GM23338 (cell line): ENCODE measurements around the gene CDK14. TPM values are rescaled to one million over a fixed set of nuclear protein-coding genes. Genes with fewer than 3 reads are reported as not detected.

Experiments used
- ATAC-seq: fragments of 200-7000 bp; cut with Tn5 transposase; 3 replicates; pipeline ENCODE4 v1.9.1; 2020
- DNase-seq: peaks from one replicate; pipeline ENCODE4 v3.0.0-alpha.2; 2015; ENCODE audit warnings: low spot score
- H2AFZ ChIP-seq: fragments of 200-600 bp; sonication (generic); 2 replicates; pipeline ENCODE4 v1.8.0; 2016; ENCODE audit warnings: antibody characterized with exemption, mild to moderate bottlenecking, moderate library complexity
- H3F3A ChIP-seq: fragments of 200-600 bp; sonication (generic); replicated peaks from 2 replicates; pipeline ENCODE4 v1.8.0; 2017; ENCODE audit warnings: antibody characterized with exemption, mixed run types, low read depth
- H3K27ac ChIP-seq: fragments of 200-600 bp; sonication (generic); 2 replicates; pipeline ENCODE4 v1.6.1; 2016; ENCODE audit warnings: low read depth
- H3K27me3 ChIP-seq: fragments of 200-600 bp; sonication (generic); 2 replicates; pipeline ENCODE4 v1.8.0; 2016; ENCODE audit warnings: mild to moderate bottlenecking, mixed run types, moderate library complexity; ENCODE audit not compliant: insufficient read depth
- H3K36me3 ChIP-seq: fragments of 200-600 bp; sonication (generic); 2 replicates; pipeline ENCODE4 v1.8.0; 2016; ENCODE audit warnings: mild to moderate bottlenecking; ENCODE audit not compliant: insufficient read depth
- H3K4me1 ChIP-seq: fragments of 200-600 bp; sonication (generic); 2 replicates; pipeline ENCODE4 v1.8.0; 2016; ENCODE audit warnings: mild to moderate bottlenecking, moderate library complexity; ENCODE audit not compliant: insufficient read depth
- H3K4me2 ChIP-seq: fragments of 200-600 bp; sonication (generic); 2 replicates; pipeline ENCODE4 v1.7.1; 2017; ENCODE audit warnings: mixed run types
- H3K4me3 ChIP-seq: fragments of 200-600 bp; sonication (generic); 2 replicates; pipeline ENCODE4 v1.6.1; 2016; ENCODE audit warnings: mixed run types
- H3K79me2 ChIP-seq: fragments of 200-600 bp; sonication (generic); replicated peaks from 2 replicates; pipeline ENCODE4 v1.8.0; 2017; ENCODE audit warnings: mild to moderate bottlenecking; ENCODE audit not compliant: insufficient read depth
- H3K9me2 ChIP-seq: fragments of 200-600 bp; sonication (generic); 2 replicates; pipeline ENCODE4 v1.8.0; 2017; ENCODE audit not compliant: insufficient read depth
- H4K20me1 ChIP-seq: fragments of 200-600 bp; sonication (generic); replicated peaks from 2 replicates; pipeline ENCODE4 v1.8.0; 2017; ENCODE audit warnings: mild to moderate bottlenecking; ENCODE audit not compliant: insufficient read depth
- H3K27ac Mint-ChIP-seq: 2 replicates; pipeline ENCODE4 v1.8.0; 2020; ENCODE audit warnings: inconsistent platforms, mild to moderate bottlenecking, moderate library complexity, mixed read lengths
- H3K27me3 Mint-ChIP-seq: 3 replicates; pipeline ENCODE4 v1.8.0; 2022; ENCODE audit warnings: low read depth, mild to moderate bottlenecking, moderate library complexity, mixed read lengths, inconsistent platforms; ENCODE audit not compliant: insufficient read depth, poor library complexity
- H3K36me3 Mint-ChIP-seq: 3 replicates; pipeline ENCODE4 v1.8.0; 2021; ENCODE audit warnings: low read depth, mild to moderate bottlenecking, inconsistent platforms, moderate library complexity, mixed read lengths
- H3K4me1 Mint-ChIP-seq: 3 replicates; pipeline ENCODE4 v1.8.0; 2020; ENCODE audit warnings: mild to moderate bottlenecking, inconsistent platforms, mixed read lengths
- H3K4me3 Mint-ChIP-seq: 3 replicates; pipeline ENCODE4 v1.8.0; 2021; ENCODE audit warnings: moderate library complexity, mild to moderate bottlenecking, inconsistent platforms, mixed read lengths
- H3K9me3 Mint-ChIP-seq: 3 replicates; pipeline ENCODE4 v1.8.0; 2020; ENCODE audit warnings: moderate library complexity, mild to moderate bottlenecking, inconsistent platforms, mixed read lengths
- CREB1 ChIP-seq: fragments of 250-450 bp; sonication (Bioruptor Pico); IDR thresholded peaks from 2 replicates; pipeline ENCODE4 v1.5.0; 2020; ENCODE audit warnings: low read depth, mild to moderate bottlenecking, moderate library complexity
- EZH2 ChIP-seq: fragments of 200-600 bp; sonication (generic); IDR thresholded peaks from one replicate; pipeline ENCODE4 v1.8.0; 2017; ENCODE audit warnings: antibody characterized with exemption, mild to moderate bottlenecking, low read depth; ENCODE audit not compliant: unreplicated experiment
- EZH2phosphoT487 ChIP-seq: fragments of 200-600 bp; sonication (generic); IDR thresholded peaks from one replicate; pipeline ENCODE4 v1.8.1; 2018; ENCODE audit warnings: antibody characterized with exemption; ENCODE audit not compliant: unreplicated experiment
- JUNB ChIP-seq: IDR thresholded peaks from one replicate; pipeline ENCODE4 v1.6.1; 2016; ENCODE audit warnings: antibody characterized with exemption; ENCODE audit not compliant: unreplicated experiment
- NANOG ChIP-seq: IDR thresholded peaks from 2 replicates; pipeline ENCODE4 v1.6.1; 2016; ENCODE audit warnings: antibody characterized with exemption, borderline replicate concordance
- POLR2AphosphoS5 ChIP-seq: IDR thresholded peaks from 2 replicates; pipeline ENCODE4 v1.6.1; 2016; ENCODE audit warnings: antibody characterized with exemption, low read depth
- STAT1 ChIP-seq: IDR thresholded peaks from one replicate; pipeline ENCODE4 v1.6.1; 2016; ENCODE audit warnings: antibody characterized with exemption; ENCODE audit not compliant: unreplicated experiment
- ZNF114 ChIP-seq: fragments of 250-450 bp; sonication (Bioruptor Pico); IDR thresholded peaks from 2 replicates; pipeline ENCODE4 v1.5.0; 2020; ENCODE audit warnings: mild to moderate bottlenecking, moderate library complexity
- ZNF331 ChIP-seq: fragments of 250-450 bp; sonication (Bioruptor Pico); IDR thresholded peaks from 2 replicates; pipeline ENCODE4 v1.5.0; 2020; ENCODE audit warnings: low read depth, mild to moderate bottlenecking, moderate library complexity
- ZNF462 ChIP-seq: fragments of 250-450 bp; sonication (Bioruptor Pico); IDR thresholded peaks from 2 replicates; pipeline ENCODE4 v1.5.0; 2020; ENCODE audit warnings: mild to moderate bottlenecking, moderate library complexity
- polyA plus RNA-seq: library from polyadenylated mRNA; unstranded; fragments of >200 nt; fragmentation: Nextera tagmentation; extraction: Ambion mirVana; gene quantifications from 2 replicates; pipeline ENCODE4 v1.2.1, GENCODE V29; 2016
- total RNA-seq: library from RNA; depleted of rRNA; stranded (reverse); fragments of >200 nt; shearing (Covaris generic); gene quantifications from 2 replicates; pipeline ENCODE4 v1.2.3, GENCODE V29; 2014
- TF ChIP-seq, protein P1 (sequence below), 2 experiments: fragments of 200-600 bp in 1 of 2; sonication (generic) in 1 of 2; conservative IDR thresholded peaks; 2 replicates each; pipeline versions ENCODE4 v1.5.1 to v1.6.1; 2016 to 2017; ENCODE audit warnings: antibody characterized with exemption in 2 of 2, low read depth in 2 of 2, mild to moderate bottlenecking in 2 of 2, moderate library complexity in 1 of 2
- TF ChIP-seq, protein P2 (sequence below): IDR thresholded peaks from one replicate; pipeline ENCODE4 v1.6.1; 2018; ENCODE audit warnings: antibody characterized with exemption; ENCODE audit not compliant: unreplicated experiment
- TF ChIP-seq, protein P3 (sequence below): IDR thresholded peaks from 2 replicates; pipeline ENCODE4 v1.6.1; 2016; ENCODE audit warnings: antibody characterized with exemption

Gene CDK14
- total and polyA plus RNA-seq, 2 experiments from 2014 or later, result 11.2 to 24.0 TPM

- Histone ChIP-seq H3K4me2 (no peak overlapping the region), H3K27me3 (no peaks in the 10 kb centered on the region), H4K20me1 (no peaks in the 10 kb centered on the region), H3K9me2 (no peaks in the 10 kb centered on the region), H3K27ac (no peak overlapping the region), H3K4me3 (no peak overlapping the region), H3F3A (no peaks in the 10 kb centered on the region), H3K36me3 (no peaks in the 10 kb centered on the region), H3K79me2 (no peaks in the 10 kb centered on the region), H2AFZ (no peak overlapping the region), H3K4me1 (no peaks in the 10 kb centered on the region)
- Mint-ChIP-seq H3K9me3 (no peaks in the 10 kb centered on the region), H3K4me1 (no peaks in the 10 kb centered on the region), H3K36me3 (peaks cover 7% of the 10 kb centered on the region; the same call in 2 of the 3 replicates), H3K27me3 (no peaks in the 10 kb centered on the region), H3K4me3 (no peak overlapping the region), H3K27ac (no peak overlapping the region)
- no peak for DNase-seq
- no peak for ATAC-seq
- TF ChIP-seq EZH2phosphoT487 (no peak), ZNF462 (CRISPR knock-in tag) (no peak), EZH2 (no peak), STAT1 (no peak), NANOG (no peak), CREB1 (no peak), JUNB (no peak), POLR2AphosphoS5 (no peak), ZNF114 (CRISPR knock-in tag) (no peak), ZNF331 (no peak)
- TF ChIP-seq, protein P1, sequence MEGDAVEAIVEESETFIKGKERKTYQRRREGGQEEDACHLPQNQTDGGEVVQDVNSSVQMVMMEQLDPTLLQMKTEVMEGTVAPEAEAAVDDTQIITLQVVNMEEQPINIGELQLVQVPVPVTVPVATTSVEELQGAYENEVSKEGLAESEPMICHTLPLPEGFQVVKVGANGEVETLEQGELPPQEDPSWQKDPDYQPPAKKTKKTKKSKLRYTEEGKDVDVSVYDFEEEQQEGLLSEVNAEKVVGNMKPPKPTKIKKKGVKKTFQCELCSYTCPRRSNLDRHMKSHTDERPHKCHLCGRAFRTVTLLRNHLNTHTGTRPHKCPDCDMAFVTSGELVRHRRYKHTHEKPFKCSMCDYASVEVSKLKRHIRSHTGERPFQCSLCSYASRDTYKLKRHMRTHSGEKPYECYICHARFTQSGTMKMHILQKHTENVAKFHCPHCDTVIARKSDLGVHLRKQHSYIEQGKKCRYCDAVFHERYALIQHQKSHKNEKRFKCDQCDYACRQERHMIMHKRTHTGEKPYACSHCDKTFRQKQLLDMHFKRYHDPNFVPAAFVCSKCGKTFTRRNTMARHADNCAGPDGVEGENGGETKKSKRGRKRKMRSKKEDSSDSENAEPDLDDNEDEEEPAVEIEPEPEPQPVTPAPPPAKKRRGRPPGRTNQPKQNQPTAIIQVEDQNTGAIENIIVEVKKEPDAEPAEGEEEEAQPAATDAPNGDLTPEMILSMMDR (conservative IDR thresholded peaks at IDR 0.05; ENCODE audit: low read depth in 2 of 2), result no peak
- TF ChIP-seq, protein P2, sequence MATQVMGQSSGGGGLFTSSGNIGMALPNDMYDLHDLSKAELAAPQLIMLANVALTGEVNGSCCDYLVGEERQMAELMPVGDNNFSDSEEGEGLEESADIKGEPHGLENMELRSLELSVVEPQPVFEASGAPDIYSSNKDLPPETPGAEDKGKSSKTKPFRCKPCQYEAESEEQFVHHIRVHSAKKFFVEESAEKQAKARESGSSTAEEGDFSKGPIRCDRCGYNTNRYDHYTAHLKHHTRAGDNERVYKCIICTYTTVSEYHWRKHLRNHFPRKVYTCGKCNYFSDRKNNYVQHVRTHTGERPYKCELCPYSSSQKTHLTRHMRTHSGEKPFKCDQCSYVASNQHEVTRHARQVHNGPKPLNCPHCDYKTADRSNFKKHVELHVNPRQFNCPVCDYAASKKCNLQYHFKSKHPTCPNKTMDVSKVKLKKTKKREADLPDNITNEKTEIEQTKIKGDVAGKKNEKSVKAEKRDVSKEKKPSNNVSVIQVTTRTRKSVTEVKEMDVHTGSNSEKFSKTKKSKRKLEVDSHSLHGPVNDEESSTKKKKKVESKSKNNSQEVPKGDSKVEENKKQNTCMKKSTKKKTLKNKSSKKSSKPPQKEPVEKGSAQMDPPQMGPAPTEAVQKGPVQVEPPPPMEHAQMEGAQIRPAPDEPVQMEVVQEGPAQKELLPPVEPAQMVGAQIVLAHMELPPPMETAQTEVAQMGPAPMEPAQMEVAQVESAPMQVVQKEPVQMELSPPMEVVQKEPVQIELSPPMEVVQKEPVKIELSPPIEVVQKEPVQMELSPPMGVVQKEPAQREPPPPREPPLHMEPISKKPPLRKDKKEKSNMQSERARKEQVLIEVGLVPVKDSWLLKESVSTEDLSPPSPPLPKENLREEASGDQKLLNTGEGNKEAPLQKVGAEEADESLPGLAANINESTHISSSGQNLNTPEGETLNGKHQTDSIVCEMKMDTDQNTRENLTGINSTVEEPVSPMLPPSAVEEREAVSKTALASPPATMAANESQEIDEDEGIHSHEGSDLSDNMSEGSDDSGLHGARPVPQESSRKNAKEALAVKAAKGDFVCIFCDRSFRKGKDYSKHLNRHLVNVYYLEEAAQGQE, result no peak
- TF ChIP-seq, protein P3, sequence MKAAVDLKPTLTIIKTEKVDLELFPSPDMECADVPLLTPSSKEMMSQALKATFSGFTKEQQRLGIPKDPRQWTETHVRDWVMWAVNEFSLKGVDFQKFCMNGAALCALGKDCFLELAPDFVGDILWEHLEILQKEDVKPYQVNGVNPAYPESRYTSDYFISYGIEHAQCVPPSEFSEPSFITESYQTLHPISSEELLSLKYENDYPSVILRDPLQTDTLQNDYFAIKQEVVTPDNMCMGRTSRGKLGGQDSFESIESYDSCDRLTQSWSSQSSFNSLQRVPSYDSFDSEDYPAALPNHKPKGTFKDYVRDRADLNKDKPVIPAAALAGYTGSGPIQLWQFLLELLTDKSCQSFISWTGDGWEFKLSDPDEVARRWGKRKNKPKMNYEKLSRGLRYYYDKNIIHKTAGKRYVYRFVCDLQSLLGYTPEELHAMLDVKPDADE, result no peak
Observed at GRCh38 chr7:90587766-90588165, 8.4 kb upstream of the CDK14 start.
